GM21619 (cell line): ENCODE measurements around the gene TTC34.
"Not testable (repeated sequence)": the region's sequence is repeated elsewhere in the genome, so short reads cannot be mapped to it uniquely, and the experiment has no call there.

Experiments used
- ATAC-seq: cut with Tn5 transposase; IDR thresholded peaks from one replicate; pipeline ENCODE4 v1.9.1; 2021; ENCODE audit not compliant: unreplicated experiment

Gene TTC34

GRCh38 chr1:2781627-2782026 lies 19.9 kb downstream of the TTC34 start:
- ATAC-seq = no peak

- no peak for ATAC-seq
These were observed 23.3 kb downstream of the TTC34 start for GRCh38 chr1:2778220-2778592.

- no peak for ATAC-seq
These were observed 23.9 kb downstream of the TTC34 start for GRCh38 chr1:2777424-2778219.

- ATAC-seq = not testable (repeated sequence)
These were observed 26.2 kb downstream of the TTC34 start for GRCh38 chr1:2775333-2775732.

DNA sequence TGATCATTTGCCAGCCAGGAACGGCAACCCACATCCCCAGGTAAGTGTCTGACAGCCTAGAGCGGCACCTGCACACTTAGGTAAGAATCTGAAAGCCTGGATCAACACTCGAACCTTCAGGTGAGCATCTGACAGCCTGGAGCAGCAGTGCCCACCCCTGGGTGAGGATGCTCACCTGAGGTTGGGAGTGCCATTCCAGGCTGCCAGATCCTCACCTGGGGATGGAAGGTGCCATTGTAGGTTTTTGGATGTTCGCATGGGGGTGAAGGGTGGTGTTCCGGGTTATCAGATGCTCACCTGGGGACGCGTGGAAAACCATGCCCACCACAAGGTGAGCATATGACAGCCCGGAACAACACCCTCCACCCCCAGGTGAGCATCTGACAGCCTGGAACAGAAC lies 33.4 kb downstream of the TTC34 start:
- ATAC-seq = not testable (repeated sequence)

DNA sequence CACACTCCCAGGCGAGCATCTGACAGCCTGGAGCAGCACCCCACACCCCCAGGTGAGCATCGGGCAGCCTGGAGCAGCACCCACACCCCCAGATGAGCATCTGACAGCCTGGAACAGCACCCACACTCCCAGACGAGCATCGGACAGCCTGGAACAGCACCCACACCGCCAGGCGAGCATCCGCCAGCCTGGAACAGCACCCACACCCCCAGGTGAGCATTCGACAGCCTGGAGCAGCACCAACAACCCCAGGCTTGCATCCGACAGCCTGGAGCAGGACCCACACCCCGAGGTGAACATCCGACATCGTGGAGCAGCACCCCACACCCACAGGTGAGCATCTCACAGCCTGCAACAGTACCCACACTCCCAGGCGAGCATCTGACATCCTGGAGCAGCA lies 42.1 kb downstream of the TTC34 start:
- not testable (repeated sequence) for ATAC-seq

DNA sequence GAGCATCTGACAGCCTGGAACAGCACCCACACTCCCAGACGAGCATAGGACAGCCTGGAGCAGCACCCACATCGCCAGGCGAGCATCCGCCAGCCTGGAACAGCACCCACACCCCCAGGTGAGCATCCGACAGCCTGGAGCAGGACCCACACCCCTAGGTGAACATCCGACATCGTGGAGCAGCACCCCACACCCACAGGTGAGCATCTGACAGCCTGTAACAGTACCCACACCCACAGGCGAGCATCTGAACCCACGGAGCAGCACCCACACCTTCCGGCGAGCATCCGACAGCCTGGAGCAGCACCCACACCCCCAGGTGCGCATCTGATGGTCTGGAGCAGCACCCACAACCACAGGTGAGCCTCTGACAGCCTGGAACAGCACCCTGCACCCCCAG lies 44.0 kb downstream of the TTC34 start:
- ATAC-seq = not testable (repeated sequence)

DNA sequence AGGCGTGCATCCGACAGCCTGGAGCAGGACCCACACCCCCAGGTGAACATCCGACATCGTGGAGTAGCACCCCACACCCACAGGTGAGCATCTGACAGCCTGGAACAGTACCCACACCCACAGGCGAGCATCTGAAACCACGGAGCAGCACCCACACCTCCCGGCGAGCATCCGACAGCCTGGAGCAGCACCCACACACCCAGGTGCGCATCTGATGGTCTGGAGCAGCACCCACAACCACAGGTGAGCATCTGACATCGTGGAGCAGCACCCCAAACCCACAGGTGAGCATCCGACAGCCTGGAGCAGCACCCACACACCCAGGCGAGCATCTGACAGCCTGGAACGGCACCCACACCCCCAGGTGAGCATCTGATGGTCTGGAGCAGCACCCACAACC lies 46.1 kb downstream of the TTC34 start:
- not testable (repeated sequence) for ATAC-seq

DNA sequence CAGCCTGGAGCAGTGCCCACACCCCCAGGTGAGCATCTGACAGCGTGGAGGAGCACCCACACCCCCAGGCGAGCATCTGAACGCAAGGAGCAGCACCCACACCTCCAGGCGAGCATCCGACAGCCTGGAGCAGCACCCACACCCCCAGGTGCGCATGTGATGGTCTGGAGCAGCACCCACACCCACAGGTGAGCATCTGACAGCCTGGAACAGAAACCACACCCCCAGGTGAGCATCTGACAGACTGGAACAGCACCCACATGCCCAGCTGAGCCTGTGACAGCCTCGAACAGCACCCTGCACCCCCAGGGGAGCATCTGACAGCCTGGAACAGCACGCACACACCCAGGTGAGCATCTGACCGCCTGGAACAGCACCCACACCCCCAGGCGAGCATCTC lies 46.9 kb downstream of the TTC34 start:
- not testable (repeated sequence) for ATAC-seq

GRCh38 chr1:2752503-2752902 lies 49.0 kb downstream of the TTC34 start:
- ATAC-seq = not testable (repeated sequence)

DNA sequence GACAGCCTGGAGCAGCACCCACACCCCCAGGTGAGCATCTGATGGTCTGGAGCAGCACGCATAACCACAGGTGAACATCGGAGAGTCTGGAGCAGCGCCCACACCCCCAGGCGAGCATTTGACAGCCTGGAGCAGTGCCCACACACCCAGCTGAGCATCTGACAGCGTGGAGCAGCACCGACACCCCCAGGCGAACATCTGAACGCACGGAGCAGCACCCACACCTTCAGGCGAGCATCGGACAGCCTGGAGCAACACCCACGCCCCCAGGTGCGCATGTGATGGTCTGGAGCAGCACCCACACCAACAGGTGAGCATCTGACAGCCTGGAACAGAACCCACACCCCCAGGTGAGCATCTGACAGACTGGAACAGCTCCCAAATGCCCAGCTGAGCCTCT lies 49.6 kb downstream of the TTC34 start:
- not testable (repeated sequence) for ATAC-seq

DNA sequence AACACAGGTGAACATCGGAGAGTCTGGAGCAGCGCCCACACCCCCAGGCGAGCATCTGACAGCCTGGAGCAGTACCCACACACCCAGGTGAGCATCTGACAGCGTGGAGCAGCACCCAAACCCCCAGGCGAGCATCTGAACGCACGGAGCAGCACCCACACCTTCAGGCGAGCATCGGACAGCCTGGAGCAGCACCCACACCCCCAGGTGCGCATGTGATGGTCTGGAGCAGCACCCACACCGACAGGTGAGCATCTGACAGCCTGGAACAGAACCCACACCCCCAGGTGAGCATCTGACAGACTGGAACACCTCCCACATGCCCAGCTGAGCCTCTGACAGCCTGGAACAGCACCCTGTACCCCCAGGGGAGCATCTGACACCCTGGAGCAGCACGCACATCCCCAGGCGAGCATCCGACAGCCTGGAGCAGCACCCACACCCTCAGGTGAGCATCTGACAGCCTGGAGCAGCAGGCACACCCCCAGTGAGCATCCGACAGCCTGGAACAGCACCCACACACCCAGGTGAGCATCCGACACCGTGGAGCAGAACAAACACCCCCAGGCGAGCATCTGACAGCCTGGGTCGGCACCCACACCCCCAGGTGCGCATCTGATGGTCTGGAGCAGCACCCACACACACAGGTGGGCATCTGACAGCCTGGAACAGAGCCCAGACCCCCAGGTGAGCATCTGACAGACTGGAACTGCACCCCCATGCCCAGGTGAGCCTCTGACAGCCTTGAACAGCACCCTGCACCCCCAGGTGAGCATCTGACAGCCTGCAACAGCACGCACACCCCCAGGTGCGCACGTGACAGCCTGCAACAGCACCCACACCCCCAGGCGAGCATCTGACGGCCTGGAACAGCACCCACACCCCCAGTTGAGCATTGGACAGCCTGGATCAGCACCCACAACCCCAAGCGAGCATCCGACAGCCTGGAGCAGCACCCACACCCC lies 50.4 kb downstream of the TTC34 start:
- not testable (repeated sequence) for ATAC-seq

DNA sequence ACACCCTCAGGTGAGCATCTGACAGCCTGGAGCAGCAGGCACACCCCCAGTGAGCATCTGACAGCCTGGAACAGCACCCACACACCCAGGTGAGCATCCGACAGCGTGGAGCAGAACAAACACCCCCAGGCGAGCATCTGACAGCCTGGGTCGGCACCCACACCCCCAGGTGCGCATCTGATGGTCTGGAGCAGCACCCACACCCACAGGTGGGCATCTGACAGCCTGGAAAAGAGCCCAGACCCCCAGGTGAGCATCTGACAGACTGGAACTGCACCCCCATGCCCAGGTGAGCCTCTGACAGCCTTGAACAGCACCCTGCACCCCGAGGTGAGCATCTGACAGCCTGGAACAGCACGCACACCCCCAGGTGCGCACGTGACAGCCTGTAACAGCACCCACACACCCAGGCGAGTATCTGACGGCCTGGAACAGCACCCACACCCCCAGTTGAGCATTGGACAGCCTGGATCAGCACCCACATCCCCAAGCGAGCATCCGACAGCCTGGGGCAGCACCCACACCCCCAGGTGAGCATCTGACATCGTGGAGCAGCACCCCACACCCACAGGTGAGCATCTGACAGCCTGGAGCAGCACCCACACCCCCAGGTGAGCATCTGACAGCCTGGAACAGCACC lies 51.3 kb downstream of the TTC34 start:
- ATAC-seq = not testable (repeated sequence)

- ATAC-seq = not testable (repeated sequence)
These were observed 52.9 kb downstream of the TTC34 start for GRCh38 chr1:2748626-2749025.

GRCh38 chr1:2694796-2695195 lies 106.7 kb downstream of the TTC34 start:
- not testable (repeated sequence) for ATAC-seq

DNA sequence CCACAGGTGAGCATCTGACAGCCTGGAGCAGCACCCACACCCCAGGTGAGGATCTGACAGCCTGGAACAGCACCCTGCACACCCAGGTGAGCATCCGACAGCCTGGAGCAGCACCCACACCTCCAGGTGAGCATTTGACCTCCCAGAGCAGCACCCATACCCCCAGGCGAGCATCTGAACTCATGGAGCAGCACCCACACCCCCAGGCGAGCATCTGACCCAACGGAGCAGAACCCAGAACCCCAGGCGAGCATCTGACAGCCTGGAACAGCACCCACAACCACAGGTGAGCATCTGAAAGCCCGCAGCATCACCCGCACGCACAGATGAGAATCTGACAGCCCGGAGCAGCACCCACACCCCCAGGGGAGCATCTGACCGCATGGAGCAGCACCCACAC lies 111.3 kb downstream of the TTC34 start:
- ATAC-seq = not testable (repeated sequence)

DNA sequence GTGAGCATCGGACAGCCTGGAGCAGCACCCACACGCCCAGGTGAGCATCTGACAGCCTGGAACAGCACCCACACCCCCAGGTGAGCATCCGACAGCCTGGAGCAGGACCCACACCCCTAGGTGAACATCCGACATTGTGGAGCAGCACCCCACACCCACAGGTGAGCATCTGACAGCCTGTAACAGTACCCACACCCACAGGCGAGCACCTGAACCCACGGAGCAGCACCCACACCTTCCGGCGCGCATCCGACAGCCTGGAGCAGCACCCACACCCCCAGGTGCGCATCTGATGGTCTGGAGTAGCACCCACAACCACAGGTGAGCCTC lies 113.2 kb downstream of the TTC34 start:
- not testable (repeated sequence) for ATAC-seq

GRCh38 chr1:2687638-2688335 lies 113.7 kb downstream of the TTC34 start:
- ATAC-seq = not testable (repeated sequence)

GRCh38 chr1:2687174-2687591 lies 114.3 kb downstream of the TTC34 start:
- ATAC-seq = not testable (repeated sequence)

- not testable (repeated sequence) for ATAC-seq
These were observed 115.2 kb downstream of the TTC34 start for GRCh38 chr1:2686091-2686863.
